NCI-H82 (cell line): ENCODE data around the gene CAPN2.

Experiments
- DNase-seq: peaks from one replicate; lab custom pipeline; 2025; lab: John Stamatoyannopoulos, UW

Gene CAPN2

DNA sequence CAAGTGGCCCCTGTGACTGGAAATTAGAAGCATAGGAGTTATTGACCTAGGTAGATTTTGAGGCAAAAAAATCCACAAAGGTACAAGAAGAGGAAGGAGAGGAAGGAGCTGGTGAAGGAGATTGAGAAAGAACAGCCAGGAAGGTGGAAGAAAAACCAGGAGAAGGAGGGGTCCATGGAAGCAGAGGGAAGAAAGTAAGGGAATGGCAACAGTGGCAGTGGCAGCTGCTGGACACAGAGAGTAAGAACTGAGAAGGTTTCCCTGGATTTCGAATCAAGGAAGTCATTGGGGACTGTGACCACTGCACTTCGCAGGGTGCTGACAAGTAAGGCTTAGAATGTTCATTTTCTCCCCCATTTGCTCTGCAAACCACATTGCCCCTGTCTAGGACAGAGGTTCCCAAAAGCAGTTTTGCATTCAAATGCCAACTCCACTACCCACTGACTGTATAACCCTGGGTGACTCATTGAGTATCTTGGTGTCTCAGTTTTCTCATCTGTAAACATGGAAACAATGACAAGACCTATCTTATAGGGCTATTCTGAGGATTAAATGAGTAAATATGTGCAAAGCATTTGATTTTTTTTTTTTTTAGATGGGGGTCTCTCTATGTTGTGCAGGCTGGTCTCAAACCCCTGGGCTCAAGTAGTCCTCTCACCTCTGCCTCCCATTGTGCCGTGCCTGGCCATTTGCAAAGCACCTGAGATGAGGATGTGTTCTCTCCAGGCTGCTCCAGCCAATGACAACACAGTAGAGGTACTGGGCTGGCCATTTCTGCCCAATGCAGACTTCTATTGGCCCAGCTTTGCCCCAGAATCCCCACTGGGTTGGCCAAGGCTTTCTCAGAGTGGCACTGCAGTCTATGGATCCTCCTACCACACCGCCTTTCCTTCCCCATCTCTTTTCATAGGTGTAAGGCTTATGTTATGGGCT is 9.3 kb upstream of the CAPN2 start:
- DNase-seq = no peak

GRCh38 chr1:223703668-223704013 is 8.7 kb upstream of the CAPN2 start:
- DNase-seq = no peak

- DNase-seq = no peak
These were observed 7.1 kb upstream of the CAPN2 start for GRCh38 chr1:223704921-223705878.

GRCh38 chr1:223706077-223706973 is 6.0 kb upstream of the CAPN2 start:
- DNase-seq = peak; percentile 56

DNA sequence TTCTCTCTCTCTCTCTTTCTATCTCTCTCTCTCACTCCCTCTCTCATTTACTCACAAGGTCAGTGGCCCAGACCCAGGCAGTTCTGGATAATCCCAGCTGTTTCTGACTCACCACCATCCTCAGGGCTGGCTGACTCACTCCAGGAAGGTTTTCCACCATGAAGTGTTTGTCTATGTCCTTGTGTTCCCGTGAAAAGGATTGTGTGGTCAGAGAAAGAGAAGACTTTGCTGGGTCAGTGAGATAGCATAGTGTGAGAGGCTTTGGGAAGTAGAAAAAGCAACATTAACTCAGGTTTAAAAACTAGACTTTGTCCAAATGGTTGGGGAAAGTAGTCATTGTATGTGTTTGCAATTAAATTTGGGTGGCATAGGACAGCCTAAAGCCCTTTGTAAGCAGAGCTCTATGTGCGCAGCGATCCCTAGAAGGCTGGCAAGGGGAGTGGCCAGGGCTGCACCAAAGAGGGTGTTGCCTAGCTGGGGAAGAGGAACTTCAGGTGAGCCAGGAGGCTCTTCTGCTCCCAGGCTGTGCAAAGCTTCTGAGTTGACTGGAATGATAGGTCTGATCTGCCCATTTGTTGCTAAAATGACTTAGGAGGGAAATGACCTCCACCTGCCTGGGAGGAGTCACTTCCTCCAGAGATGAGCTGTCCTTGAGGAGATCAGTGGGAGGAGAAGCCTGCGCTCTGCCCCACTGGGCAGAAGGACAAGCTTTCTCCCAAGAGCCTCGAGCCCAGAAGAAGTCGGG is 4.9 kb upstream of the CAPN2 start:
- DNase-seq = no peak

DNA sequence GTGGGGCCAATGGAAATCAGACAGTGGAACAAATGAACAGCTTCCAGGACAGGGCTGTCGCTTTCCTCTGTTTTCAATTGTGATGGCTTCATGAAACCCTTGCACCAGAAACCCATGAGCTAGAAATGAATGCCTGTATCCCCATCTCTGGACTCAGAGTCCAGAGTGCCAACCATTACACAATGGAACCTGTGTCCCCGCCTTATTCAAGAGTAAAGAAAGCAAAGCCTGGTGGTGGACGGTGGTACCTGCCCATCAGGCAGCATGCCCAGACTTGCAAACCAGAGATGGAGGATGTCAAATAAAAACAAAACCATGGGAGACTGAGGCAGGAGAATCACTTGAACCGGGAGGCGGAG is 4.4 kb upstream of the CAPN2 start:
- DNase-seq = no peak

- DNase-seq = no peak
These were observed 3.6 kb upstream of the CAPN2 start for GRCh38 chr1:223708651-223709268.

- DNase-seq = no peak
These were observed 2.7 kb upstream of the CAPN2 start for GRCh38 chr1:223709598-223709997.

- DNase-seq = no peak
These were observed 1.9 kb upstream of the CAPN2 start for GRCh38 chr1:223710179-223711133.

DNA sequence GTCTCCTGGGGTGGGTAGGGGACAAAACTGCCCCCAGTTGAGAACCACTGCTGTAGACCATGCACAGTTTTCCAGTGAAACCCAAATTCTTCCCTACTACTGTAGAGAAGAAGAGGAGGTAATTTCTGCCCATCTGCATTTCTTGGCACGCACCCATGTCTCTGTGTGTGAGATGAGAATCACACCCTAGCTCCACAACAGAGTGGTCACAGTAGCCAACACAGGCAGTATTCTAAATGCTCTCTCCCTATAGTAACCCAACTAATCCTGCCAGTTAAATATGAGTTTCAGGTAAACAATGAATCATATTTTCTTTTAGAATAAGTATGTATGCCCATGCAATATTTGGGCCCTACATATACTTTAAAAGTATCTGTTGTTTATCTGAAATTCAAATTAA is 1.2 kb upstream of the CAPN2 start:
- DNase-seq = no peak

DNA sequence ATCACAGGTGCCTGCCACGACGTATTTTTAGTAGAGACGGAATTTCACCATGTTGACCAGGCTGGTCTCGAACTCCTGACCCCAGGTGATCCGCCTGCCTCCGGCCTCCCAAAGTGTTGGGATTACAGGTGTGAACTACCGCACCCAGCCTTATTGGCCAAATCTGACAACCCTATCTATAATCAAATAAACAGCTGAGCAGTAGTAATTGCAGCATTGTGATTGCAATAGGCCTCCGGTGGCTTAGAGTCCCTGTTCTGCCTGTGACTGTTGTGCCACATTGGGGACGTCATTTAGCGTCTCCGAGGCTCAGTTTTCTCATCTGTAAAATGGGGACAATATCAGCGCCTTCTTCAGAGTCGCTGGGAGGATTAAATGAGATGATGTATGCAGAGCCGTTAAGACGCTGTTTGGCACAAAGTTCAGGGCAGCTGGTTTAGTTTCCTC is 569 bp upstream of the CAPN2 start:
- no peak for DNase-seq

DNA sequence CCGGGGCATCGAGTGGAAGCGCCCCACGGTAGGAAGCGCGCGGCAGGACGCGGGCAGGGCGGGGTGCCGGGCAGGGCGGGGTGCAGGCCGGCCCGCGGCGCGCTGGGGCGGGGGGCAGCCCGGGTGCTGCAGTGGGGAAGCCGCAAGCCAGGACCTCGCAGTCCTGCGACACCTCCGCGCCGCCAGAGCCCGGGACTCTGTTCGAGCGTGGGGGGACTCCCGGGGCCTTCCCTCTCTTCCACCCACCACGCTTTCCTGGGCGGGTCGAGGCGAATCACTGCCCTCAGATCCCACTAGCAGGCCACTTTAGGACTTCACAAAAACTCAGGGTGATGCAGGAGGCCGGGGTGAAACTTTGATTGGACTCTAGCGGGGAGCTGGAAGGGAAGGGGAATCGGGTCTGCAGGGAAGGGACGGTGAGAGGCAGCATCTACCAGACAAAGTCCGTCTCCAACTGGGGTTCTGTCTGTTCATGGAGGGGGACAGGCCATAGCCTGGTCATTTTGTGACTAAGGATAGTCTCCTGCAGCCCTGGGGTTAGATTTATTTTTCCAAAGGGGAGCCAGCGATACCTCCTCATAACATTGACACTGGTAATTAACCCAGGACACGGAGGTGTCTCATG is 623 bp downstream of the CAPN2 start:
- DNase-seq = peak; percentile 66

GRCh38 chr1:223713546-223714420 is 1.4 kb downstream of the CAPN2 start:
- DNase-seq = peak; percentile 41

- no peak for DNase-seq
These were observed 2.0 kb downstream of the CAPN2 start for GRCh38 chr1:223714421-223714724.

- peak; percentile 78 for DNase-seq
These were observed 2.7 kb downstream of the CAPN2 start for GRCh38 chr1:223714849-223715603.

DNA sequence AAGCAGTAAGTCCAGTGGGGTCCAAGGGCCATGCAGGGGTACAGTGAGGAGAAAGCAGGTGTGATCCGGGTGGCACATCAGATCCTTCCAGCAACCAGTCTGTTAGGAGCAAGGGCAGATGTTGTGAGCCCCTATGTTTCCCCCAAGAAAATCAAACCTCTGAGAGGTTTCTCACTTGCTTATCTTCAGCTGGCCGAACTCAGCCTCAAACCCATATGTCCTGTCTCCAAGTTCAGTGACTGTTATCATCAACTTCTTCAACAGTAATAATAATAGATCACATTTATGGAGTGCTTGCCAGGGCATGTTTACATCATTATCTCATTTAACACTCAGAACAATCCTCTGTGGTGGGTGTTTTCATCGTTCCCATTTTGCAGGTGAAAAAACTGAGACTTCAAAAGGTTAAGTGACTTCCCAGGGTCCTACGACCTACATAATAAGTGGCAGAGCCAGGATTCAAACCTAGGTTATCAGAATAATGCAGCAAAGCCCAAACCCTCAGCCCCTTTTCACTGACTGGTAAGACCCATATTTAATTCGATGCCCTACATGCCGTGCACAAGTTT is 3.3 kb downstream of the CAPN2 start:
- no peak for DNase-seq

DNA sequence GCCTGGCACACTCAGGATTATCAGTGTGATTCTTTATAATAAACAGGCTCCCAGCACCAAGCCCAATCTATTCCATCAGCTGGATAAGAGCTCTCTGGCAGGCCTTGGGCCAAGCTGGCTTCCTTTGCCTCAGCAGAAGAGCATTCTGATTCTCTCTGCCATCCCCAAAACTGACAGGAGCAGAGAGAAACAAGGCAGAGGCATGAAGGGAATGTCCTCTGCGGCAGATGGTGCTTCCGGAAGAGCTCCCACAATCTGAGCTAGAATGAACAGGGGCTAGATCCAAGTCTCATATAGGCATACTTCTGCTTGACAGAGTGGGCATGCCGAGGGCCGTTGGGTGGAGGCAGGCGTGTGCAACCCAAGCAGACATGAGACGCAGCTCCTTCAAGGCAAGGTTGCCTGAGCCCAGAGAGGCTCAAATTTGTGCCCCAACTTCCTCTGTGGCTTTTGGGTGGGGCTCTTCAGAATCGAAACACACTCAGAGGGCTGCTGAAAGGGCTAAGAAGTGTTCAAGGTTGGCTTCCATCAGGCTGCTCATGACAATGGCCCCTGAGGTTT is 4.0 kb downstream of the CAPN2 start:
- DNase-seq = no peak
